Measurements from ENCODE around the gene C1orf21.

Gene C1orf21

GRCh38 chr1:184541537-184542152 is 154.8 kb downstream of the C1orf21 start:
- H3K4me3 ChIP-seq (ENCODE audit: low read length): no peak overlapping the region
- no peak for DNase-seq (ENCODE audit: low read depth)
- no peak for TF ChIP-seq CTCF (conservative IDR thresholded peaks at IDR 0.05; ENCODE audit: low read depth, low read length)

- no peak overlapping the region for H3K4me3 ChIP-seq (ENCODE audit: low read length)
- no peak for TF ChIP-seq CTCF (conservative IDR thresholded peaks at IDR 0.05; ENCODE audit: low read depth, low read length)
- DNase-seq (ENCODE audit: low read depth): no peak
Measured at GRCh38 chr1:184542291-184542690, 155.5 kb downstream of the C1orf21 start.

GRCh38 chr1:184545601-184546000 is 158.8 kb downstream of the C1orf21 start:
- H3K4me3 ChIP-seq (ENCODE audit: low read length): no peak overlapping the region
- no peak for TF ChIP-seq CTCF (conservative IDR thresholded peaks at IDR 0.05; ENCODE audit: low read depth, low read length)
- DNase-seq (ENCODE audit: low read depth): no peak

GRCh38 chr1:184552446-184552845 is 165.6 kb downstream of the C1orf21 start:
- DNase-seq (ENCODE audit: low read depth): no peak
- no peak for TF ChIP-seq CTCF (conservative IDR thresholded peaks at IDR 0.05; ENCODE audit: low read depth, low read length)
- H3K4me3 ChIP-seq (ENCODE audit: low read length): no peak overlapping the region

GRCh38 chr1:184553845-184554244 is 167.0 kb downstream of the C1orf21 start:
- no peak for DNase-seq (ENCODE audit: low read depth)

GRCh38 chr1:184555665-184556641 is 169.1 kb downstream of the C1orf21 start:
- no peak for TF ChIP-seq CTCF (conservative IDR thresholded peaks at IDR 0.05; ENCODE audit: low read depth, low read length)
- no peak for DNase-seq (ENCODE audit: low read depth)
- no peak overlapping the region for H3K4me3 ChIP-seq (ENCODE audit: low read length)

More at GRCh38 chr1:184553845-184554244, 167.0 kb downstream of the C1orf21 start:
- no peak overlapping the region for H3K4me3 ChIP-seq (ENCODE audit: low read length)
- TF ChIP-seq CTCF (conservative IDR thresholded peaks at IDR 0.05; ENCODE audit: low read depth, low read length): no peak

Measured in retinal pigment epithelial cell (primary cell).